NK-92 (cell line): Measurements from ENCODE around the gene HNRNPUL1.

Experiments used
- DNase-seq: peaks from one replicate; lab custom pipeline; 2025; ENCODE audit not compliant: unreplicated experiment; lab: John Stamatoyannopoulos, UW

HNRNPUL1 gene

DNA sequence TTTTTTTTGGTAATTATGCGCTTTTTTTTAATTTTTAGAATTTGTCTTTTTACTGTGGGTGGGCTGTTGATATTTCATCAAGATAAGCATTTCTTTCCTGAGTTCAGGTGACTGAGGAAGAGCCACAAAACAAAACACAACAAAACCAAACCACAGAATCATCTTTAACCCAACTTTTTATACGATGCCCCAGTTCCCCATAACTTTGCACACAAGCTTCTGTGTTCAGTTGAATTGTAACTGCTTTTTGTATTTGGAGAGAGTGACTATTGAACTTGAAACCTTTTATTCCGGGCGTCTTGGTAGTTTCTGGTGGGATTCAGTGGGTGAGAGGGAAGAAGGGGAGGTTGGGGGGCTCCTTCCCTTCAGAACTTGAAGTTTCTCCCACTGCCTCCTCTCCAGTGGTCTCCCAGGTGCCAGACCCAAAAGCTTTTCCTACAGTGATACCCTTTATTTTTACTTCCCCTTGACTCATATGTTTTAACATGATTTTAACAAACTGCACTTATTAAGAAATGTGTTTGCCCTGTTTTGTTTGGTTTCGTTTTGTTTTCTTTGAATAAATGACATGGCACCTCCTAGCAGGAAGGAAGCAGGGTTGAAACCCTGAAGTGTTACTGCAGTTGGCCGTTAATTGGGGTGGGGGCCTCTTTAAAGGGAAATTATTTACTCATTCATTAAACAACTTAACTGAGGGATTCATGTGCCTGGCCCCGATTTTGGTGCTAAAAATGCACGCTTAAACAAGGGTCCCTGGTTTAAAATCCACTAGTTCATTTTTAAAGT, 43.1 kb downstream of the HNRNPUL1 start:
- DNase-seq: no peak

DNA sequence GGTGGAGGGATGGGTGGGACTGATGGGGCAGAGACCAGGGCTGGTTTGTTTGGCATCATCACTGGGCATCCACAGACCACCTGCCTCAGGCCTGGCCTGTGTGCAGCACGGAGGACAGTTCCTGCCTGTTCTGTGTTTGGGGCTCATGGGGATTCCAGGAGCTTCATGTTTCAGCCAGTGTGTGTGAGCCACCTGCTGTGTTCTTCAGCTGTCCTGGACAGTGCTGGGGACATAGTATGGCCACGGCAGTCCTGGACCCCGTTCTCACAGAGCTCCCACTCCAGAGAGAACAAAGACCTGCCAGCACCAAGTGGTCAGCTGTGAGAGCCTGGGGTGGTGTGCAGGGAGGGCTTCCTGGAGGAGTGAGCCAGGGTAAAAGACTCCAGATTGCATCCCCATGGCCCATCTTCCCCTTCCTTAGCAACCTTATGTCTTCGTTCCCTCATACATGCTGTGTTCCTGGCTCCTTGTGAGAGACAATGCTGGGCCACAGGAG, 43.8 kb downstream of the HNRNPUL1 start:
- no peak for DNase-seq

DNA sequence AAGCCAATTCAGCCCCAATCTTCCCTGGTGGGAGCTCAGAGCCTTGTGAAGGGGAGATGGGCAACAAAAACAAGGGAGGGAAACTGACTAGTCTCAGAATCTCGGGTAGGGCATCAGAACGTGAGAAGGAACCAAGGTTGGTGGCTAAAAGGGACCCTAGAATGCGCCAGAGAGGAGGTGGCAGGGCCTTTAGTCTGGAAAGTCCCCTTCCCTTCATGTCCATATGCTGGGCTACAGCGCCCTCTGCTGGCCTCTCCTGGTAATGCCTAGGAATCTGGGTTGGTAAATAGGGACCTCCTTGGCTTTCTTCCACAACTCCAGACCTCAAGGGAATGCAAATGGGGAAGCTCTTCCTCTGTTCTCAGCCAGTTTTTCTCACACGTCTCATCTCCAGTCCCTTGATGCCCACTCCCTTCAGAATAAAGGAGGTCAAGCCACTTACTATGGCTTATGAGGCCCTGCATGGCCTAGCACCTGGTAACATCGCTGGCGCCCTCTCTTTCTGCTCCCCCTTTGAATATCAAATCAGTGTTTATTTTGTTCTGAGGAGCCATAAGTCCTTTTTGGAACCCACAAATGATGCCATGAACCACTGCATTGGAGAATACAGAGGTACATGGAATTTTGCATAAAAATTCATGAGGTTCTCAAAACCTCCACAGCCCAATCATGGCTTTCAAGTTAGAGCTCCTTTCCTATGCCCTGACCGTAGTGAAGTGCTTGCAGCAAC, 44.4 kb downstream of the HNRNPUL1 start:
- peak; percentile 77 for DNase-seq

- no peak for DNase-seq
Measured at GRCh38 chr19:41309180-41310032, 45.2 kb downstream of the HNRNPUL1 start.

DNA sequence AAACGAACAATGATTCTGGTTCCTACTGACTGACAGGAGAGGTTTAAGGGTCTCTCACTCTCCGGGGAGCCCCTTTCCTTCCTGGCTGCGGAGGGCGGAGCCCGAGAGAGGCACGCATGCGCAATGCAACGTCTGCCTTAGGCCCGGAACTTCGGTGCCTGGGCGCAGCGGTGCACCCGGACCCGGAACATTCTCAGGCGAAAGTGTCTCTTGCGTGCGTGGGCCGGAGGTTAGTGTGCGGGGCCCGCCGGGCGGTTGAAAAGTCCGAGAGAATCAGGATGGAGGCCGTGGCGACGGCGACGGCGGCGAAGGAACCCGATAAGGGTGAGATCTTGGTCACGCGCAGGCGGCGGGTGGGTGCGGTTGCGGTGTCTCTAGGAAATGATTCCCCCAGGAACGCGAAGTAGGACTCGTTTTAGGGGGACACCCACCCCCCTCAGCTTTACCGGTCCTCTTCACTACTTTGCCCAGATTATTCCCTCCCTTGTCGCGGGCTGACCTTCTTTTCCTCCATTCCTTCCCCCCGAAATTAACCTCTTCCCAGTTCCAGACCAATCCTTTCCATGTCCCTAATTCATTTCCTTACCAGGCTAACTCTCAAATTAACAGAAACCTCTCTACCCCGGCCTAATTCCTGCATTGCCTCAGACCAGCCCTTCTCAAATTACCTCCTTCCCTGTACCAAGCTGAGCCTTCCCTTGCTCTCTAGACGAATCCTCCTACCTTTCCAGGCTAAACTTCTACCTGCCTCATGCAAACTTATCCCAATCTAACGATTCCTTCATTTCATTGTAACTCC, 46.1 kb downstream of the HNRNPUL1 start, which contains the start of gene CCDC97:
TSS of gene CCDC97 (plus strand) at position 140 of the 799 bp plus-strand sequence. CDS start at position 279, 139 bp downstream.
- DNase-seq: no peak

- DNase-seq: no peak
Measured at GRCh38 chr19:41311072-41311471, 46.9 kb downstream of the HNRNPUL1 start.

GRCh38 chr19:41311613-41312012, 47.4 kb downstream of the HNRNPUL1 start:
- no peak for DNase-seq

- no peak for DNase-seq
Measured at GRCh38 chr19:41316306-41316920, 52.2 kb downstream of the HNRNPUL1 start.

GRCh38 chr19:41318696-41319499, 54.7 kb downstream of the HNRNPUL1 start:
- no peak for DNase-seq

GRCh38 chr19:41319500-41320184, 55.5 kb downstream of the HNRNPUL1 start:
- DNase-seq: no peak

- DNase-seq: no peak
Measured at GRCh38 chr19:41320185-41320518, 56.0 kb downstream of the HNRNPUL1 start.

- DNase-seq: no peak
Measured at GRCh38 chr19:41320568-41320967, 56.4 kb downstream of the HNRNPUL1 start.

- DNase-seq: no peak
Measured at GRCh38 chr19:41321204-41321599, 57.0 kb downstream of the HNRNPUL1 start.

DNA sequence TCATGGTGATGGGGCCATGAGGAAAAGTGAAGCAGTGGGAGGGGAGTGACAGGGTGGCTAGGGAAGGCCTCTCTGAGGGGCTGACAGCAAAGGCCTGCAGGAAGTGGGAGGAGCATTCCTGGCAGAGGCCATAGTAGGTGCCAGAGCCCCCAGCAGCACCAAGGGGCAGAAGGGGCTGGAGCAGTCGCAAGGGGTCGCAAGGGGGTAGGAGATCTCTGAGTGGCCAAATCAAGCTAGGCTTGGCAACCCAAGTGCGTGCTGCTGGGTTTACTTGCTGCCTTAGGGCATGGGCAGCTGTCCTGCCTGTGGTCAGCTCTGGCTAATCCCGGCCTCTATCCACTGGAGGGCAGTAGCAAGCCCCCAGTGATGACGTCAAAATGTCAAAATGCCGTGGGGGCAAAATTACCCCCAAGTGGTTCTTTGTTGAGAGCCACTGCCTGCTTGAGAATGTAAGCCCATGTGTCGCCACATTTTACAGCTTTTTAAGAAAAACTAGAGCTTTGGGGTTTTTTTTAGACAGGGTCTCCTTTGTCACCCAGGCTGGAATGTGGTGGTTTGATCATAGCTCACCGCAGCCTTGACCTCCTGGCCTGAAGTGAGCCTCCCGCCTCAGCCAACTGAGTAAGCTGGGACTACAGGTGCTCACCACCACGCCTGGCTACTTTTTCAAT, 57.6 kb downstream of the HNRNPUL1 start:
- DNase-seq: no peak

- no peak for DNase-seq
Measured at GRCh38 chr19:41322451-41322850, 58.3 kb downstream of the HNRNPUL1 start.

DNA sequence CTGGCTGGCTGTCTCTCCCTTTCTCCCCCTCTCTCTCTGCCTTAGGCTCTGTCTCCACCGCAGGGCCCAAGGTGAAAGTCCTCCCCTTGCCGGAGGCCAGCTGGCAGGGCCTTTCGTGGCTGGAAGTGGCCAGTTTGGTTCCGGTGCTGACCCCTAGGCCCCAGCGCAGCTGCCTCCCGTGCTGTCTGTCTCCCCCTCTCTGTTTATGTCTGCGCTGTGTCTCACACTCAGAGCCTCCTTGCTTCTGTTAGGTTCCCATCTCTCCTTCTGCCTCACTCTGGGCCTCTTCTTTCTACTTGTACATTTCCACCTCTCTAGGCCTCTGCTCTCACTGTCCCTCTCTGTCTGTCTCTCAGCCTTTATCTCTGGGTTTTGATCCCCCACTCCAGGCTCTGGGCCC, 58.9 kb downstream of the HNRNPUL1 start:
- DNase-seq: no peak

GRCh38 chr19:41323430-41324125, 59.4 kb downstream of the HNRNPUL1 start:
- DNase-seq: no peak
